ENCODE measurements around the gene RAB8B.

DNA sequence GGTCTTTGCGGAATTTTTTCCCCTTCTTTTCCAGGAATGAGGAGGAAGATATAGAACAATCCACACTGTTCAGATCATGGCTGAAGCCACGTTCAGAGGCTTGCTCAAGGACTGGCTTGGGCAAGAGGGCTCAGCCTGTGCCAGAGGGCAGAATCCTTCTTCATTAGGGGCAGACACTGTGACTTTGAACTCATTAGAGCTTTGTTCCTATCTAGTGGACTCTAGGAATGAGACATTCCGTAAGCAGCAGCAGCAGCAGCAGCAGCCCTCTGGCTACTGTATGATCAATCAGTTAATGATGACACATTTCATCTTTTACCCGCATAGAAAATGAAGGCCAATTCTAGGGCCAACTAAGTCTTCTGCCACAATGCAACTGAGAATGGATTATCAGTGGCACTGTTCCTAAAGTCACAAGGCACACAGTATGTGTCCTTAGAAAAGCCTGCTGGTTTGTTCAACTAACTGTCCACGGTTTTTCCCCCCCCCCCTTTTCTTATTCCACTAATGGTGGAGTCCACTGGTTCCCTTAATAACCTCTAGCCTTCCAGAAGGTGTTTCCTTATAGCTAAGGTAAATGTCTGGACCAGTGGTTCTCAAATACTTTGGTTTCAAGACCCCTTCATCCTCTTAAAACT lies 1.7 kb upstream of the RAB8B start:
- no peak for TF ChIP-seq CTCF (conservative IDR thresholded peaks at IDR 0.05; ENCODE audit: low read depth, low read length)
- no peak for TF ChIP-seq EZH2 (IDR thresholded peaks at IDR 0.05; ENCODE audit: low read length, unreplicated experiment)
- no peak for TF ChIP-seq EZH2phosphoT487 (IDR thresholded peaks at IDR 0.05; ENCODE audit: borderline replicate concordance, low read length)
